ENCODE data around the gene TMEM26. TPM values are rescaled to one million over a fixed set of nuclear protein-coding genes. Genes with fewer than 3 reads are reported as not detected.

TMEM26 gene
- total and polyA plus RNA-seq, 2 donors from 2014 or later, result 1.2 to 1.6 TPM

Other genes with a start within 250 kb of the TMEM26 start
- gene CABCOCO1, start 209.5 kb upstream of the TMEM26 start, total RNA-seq, result 2.3 TPM
- 1.5 TPM for gene CABCOCO1, start 209.5 kb upstream of the TMEM26 start, polyA plus RNA-seq (ENCODE audit: insufficient read depth, low read depth, low replicate concordance)